Measurements from ENCODE around the gene DERA. TPM values are rescaled to one million over a fixed set of nuclear protein-coding genes. Genes with fewer than 3 reads are reported as not detected.

DERA gene
- total RNA-seq, 4 donors from 2014 or later, result 30.2 to 43.4 (median 36.7) TPM

DNA sequence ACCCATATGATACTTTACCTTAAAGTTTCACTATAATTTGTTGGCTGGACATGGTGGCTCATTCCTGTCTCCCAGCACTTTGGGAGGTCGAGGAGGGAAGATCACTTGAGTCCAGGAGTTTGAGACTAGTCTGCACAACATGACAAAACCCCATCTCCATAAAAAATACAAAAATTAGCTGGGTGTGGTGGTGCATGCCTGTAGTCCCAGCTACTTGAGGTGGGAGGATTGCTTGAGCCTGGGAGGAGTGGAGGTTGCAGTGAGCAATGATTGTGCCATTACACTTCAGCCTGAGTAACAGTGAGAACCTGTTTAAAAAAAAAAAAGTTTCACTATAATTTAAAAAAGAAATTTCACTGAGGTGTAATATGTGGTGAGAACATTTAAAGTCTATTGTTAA, 21.2 kb downstream of the DERA start:
- intact Hi-C loops (cut with DNase I; ENCODE audit: low total_unique reads), result no loop called here
- DNase-seq (ENCODE audit: low spot score in 2 of 2), result no peak
- 95 to 97% methylated on average over 1 of the region's 1 CpG for whole genome bisulfite sequencing, 2 donors
- TF ChIP-seq POLR2A (IDR thresholded peaks at IDR 0.05), result no peak
- TF ChIP-seq, protein P1, sequence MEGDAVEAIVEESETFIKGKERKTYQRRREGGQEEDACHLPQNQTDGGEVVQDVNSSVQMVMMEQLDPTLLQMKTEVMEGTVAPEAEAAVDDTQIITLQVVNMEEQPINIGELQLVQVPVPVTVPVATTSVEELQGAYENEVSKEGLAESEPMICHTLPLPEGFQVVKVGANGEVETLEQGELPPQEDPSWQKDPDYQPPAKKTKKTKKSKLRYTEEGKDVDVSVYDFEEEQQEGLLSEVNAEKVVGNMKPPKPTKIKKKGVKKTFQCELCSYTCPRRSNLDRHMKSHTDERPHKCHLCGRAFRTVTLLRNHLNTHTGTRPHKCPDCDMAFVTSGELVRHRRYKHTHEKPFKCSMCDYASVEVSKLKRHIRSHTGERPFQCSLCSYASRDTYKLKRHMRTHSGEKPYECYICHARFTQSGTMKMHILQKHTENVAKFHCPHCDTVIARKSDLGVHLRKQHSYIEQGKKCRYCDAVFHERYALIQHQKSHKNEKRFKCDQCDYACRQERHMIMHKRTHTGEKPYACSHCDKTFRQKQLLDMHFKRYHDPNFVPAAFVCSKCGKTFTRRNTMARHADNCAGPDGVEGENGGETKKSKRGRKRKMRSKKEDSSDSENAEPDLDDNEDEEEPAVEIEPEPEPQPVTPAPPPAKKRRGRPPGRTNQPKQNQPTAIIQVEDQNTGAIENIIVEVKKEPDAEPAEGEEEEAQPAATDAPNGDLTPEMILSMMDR (IDR thresholded peaks at IDR 0.05), result no peak
- H3K4me3 ChIP-seq (ENCODE audit: low read depth, poor library complexity, severe bottlenecking), result no peak overlapping the region

DNA sequence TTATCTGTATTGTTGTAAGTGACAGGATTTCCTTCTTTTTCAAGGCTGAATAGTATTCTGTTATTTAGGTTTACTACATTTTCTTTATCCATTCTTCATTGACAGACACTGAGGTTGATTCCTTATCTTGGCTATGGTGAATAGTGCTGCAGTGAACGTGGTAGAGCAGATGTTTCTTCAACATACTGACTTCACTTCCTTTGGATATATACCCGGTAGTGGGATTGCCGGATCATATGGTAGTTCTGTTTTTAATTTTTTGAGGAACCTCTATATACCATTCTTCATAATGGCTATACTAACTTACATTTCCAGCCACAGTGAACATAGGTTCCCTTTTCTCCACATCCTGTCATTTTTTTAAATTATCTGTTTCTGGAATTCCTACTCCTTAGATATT, 21.8 kb downstream of the DERA start:
- WGBS, 2 donors, result 85 to 87% methylated on average over 3 of the region's 3 CpGs
- TF ChIP-seq POLR2A (IDR thresholded peaks at IDR 0.05), result no peak
- TF ChIP-seq, protein P1 (IDR thresholded peaks at IDR 0.05), result no peak
- intact Hi-C loops (cut with DNase I; ENCODE audit: low total_unique reads), result no loop called here
- no peak overlapping the region for H3K4me3 ChIP-seq (ENCODE audit: low read depth, poor library complexity, severe bottlenecking)
- DNase-seq (ENCODE audit: low spot score in 2 of 2), result no peak

DNA sequence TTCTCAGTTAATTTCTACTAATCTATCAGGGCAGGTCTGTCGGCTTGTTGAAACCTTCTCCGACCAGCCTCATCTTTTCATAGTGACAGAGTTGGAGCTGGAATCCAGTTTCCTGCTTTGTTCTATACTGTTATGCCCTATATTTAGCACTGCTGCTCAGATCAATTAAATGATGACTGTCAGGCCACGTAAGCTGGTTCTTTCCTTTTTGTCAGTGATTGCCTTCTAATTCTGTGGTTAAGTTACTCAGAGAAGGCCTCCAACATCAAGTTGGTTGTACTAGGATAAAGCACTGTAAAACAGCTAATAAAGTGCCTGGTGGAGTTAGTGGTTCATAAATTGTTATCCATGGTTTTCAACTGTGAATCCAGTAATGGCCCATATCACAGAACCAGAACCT, 22.6 kb downstream of the DERA start:
- intact Hi-C loops (cut with DNase I; ENCODE audit: low total_unique reads), result no loop called here
- no peak for DNase-seq (ENCODE audit: low spot score in 2 of 2)
- WGBS, 2 donors, result 79 to 100% methylated on average over 3 of the region's 3 CpGs
- TF ChIP-seq, protein P1 (IDR thresholded peaks at IDR 0.05), result no peak
- TF ChIP-seq POLR2A (IDR thresholded peaks at IDR 0.05), result no peak
- no peak overlapping the region for H3K4me3 ChIP-seq (ENCODE audit: low read depth, poor library complexity, severe bottlenecking)

DNA sequence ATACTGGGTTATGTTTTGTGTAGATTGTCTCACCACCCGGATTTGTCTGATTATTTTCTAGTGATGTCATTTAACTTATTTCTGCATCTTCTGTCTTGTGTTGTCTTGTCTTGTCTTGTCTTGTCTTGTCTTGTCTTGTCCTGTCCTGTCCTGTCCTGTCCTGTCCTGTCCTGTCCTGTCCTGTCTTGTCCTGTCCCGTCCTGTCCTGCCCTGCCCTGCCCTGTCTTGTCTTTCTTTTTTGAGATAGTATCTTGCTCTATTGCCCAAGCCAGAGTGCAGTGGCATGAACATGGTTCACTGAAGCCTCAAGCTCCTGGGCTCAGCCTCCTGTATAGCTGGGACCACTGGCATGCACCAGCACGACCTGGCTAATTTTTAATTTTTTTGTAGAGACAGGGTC, 25.6 kb downstream of the DERA start:
- no peak for DNase-seq (ENCODE audit: low spot score in 2 of 2)
- no peak for TF ChIP-seq POLR2A (IDR thresholded peaks at IDR 0.05)
- TF ChIP-seq, protein P1 (IDR thresholded peaks at IDR 0.05), result no peak
- intact Hi-C loops (cut with DNase I; ENCODE audit: low total_unique reads), result no loop called here
- 91 to 95% methylated on average over 3 of the region's 3 CpGs for WGBS, 2 donors
- no peak overlapping the region for H3K4me3 ChIP-seq (ENCODE audit: low read depth, poor library complexity, severe bottlenecking)

DNA sequence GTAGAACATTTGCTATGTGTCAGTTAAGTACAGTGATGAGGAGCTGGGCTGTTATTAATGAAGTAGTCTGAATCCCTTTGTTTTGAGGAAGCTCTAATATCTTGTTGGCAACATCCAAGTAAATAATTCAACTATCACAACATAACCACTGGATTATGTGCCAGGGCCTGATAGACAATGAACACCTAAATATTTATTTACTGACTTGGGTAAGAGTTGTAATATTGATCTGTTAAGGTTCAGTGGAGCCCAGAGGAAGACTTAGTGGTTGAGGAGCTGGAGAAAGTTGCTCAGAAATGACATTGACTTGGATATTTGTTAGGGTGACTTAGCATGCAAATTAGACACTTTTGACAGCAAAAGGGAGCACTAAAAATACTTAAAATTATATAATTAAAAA, 26.8 kb downstream of the DERA start:
- no peak overlapping the region for H3K4me3 ChIP-seq (ENCODE audit: low read depth, poor library complexity, severe bottlenecking)
- intact Hi-C loops (cut with DNase I; ENCODE audit: low total_unique reads), result no loop called here
- DNase-seq (ENCODE audit: low spot score in 2 of 2), result no peak
- TF ChIP-seq POLR2A (IDR thresholded peaks at IDR 0.05), result no peak
- TF ChIP-seq, protein P1 (IDR thresholded peaks at IDR 0.05), result no peak

DNA sequence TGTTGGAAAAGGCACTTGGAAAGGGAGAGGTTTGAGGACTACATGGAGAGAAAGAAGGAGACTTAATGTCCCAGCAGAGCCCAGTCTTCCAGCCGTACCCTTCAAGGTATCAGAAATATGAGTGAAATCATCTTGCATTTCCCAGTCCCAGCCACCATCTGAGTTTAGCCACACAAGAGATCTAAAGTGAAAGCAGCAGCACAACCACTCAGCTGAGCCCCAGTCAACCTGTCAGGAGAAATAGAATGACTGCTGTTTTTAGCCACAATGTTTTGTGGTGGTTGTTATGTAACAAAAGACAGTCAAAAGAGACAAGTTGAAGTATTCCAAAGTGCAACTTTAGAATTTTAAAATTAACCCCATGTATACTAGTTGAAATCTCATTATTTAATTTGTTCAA, 28.0 kb downstream of the DERA start:
- DNase-seq (ENCODE audit: low spot score in 2 of 2), result no peak
- TF ChIP-seq, protein P1 (IDR thresholded peaks at IDR 0.05), result no peak
- TF ChIP-seq POLR2A (IDR thresholded peaks at IDR 0.05), result no peak
- intact Hi-C loops (cut with DNase I; ENCODE audit: low total_unique reads), result no loop called here
- no peak overlapping the region for H3K4me3 ChIP-seq (ENCODE audit: low read depth, poor library complexity, severe bottlenecking)
- WGBS, 2 donors, result 88 to 90% methylated on average over 1 of the region's 1 CpG
